ENCODE measurements around the gene MARS1. TPM values are rescaled to one million over a fixed set of nuclear protein-coding genes. Genes with fewer than 3 reads are reported as not detected.
"Not testable (repeated sequence)": the region's sequence is repeated elsewhere in the genome, so short reads cannot be mapped to it uniquely, and the experiment has no call there.

Gene MARS1
- total RNA-seq, 2 donors from 2014 or later, result 36.9 to 41.0 TPM

DNA sequence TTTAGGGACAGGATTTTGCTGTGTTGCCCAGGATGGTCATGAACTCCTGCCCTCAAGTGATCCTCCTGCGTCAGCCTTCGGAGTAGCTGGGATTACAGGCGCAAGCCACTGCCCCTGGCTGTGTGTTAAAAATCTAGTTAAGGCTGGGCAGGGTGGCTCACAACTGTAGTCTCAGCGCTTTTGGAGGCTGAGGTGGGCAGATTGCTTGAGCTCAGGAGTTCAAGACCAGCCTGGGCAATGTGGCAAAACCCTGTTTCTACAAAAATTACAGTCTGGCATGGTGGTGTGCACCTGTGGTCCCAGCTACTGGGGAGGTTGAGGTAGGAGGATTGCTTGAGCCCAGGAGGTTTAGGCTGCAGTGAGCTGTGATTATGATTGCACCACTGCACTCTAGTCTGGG, 23.3 kb downstream of the MARS1 start:
- Histone ChIP-seq H3K36me3 (peaks cover 56% of the 10 kb centered on the region), H3K4me3 (no peak overlapping the region), H3K27ac (no peak overlapping the region), H3K9me3 (no peaks in the 10 kb centered on the region), H3K27me3 (no peaks in the 10 kb centered on the region), H3K4me1 (no peaks in the 10 kb centered on the region)
- TF ChIP-seq, protein P1, sequence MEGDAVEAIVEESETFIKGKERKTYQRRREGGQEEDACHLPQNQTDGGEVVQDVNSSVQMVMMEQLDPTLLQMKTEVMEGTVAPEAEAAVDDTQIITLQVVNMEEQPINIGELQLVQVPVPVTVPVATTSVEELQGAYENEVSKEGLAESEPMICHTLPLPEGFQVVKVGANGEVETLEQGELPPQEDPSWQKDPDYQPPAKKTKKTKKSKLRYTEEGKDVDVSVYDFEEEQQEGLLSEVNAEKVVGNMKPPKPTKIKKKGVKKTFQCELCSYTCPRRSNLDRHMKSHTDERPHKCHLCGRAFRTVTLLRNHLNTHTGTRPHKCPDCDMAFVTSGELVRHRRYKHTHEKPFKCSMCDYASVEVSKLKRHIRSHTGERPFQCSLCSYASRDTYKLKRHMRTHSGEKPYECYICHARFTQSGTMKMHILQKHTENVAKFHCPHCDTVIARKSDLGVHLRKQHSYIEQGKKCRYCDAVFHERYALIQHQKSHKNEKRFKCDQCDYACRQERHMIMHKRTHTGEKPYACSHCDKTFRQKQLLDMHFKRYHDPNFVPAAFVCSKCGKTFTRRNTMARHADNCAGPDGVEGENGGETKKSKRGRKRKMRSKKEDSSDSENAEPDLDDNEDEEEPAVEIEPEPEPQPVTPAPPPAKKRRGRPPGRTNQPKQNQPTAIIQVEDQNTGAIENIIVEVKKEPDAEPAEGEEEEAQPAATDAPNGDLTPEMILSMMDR (IDR thresholded peaks at IDR 0.05), result no peak
- DNase-seq (ENCODE audit: low spot score), result no peak

DNA sequence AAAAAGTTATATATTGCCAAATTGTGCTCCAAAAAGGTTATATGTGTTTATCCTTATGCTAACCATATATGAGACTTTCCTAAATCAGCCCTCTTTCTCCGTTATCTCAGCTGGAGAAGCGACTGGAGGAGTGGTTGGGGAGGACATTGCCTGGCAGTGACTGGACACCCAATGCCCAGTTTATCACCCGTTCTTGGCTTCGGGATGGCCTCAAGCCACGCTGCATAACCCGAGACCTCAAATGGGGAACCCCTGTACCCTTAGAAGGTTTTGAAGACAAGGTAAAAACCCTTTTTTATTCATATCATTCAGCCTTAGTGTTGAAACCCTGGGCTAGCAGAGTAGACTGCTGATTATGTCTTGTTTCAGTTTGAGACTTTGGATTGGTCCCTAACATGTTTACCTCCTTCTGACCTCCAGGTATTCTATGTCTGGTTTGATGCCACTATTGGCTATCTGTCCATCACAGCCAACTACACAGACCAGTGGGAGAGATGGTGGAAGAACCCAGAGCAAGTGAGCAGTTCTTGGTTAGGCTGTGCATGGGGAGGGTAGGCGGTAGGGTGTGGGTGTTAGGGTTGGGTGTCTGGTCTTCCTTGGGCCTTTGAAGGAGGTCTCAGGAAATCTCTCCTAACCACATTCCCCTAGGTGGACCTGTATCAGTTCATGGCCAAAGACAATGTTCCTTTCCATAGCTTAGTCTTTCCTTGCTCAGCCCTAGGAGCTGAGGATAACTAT, 23.9 kb downstream of the MARS1 start:
- H3K4me1 ChIP-seq, result peaks cover 0 to 1% of the 10 kb centered on the region in 2 donors
- no peak overlapping the region for H3K4me3 ChIP-seq
- H3K9me3 ChIP-seq, result no peaks in the 10 kb centered on the region
- H3K27ac ChIP-seq, result no peak overlapping the region
- no peaks in the 10 kb centered on the region for H3K27me3 ChIP-seq
- H3K36me3 ChIP-seq, result peaks cover 57% of the 10 kb centered on the region
- DNase-seq (ENCODE audit: low spot score), result no peak
- TF ChIP-seq, protein P1 (IDR thresholded peaks at IDR 0.05), result no peak

DNA sequence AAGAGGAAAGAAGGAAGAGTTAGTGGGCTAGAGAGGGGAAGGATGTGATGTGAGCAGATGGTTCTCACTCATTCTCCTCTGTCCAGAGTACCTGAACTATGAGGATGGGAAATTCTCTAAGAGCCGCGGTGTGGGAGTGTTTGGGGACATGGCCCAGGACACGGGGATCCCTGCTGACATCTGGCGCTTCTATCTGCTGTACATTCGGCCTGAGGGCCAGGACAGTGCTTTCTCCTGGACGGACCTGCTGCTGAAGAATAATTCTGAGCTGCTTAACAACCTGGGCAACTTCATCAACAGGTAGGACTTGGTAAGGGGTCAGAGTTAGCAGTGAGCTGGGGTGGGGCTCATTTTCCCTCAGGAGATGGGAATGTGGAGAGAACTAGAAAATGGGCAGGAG, 24.8 kb downstream of the MARS1 start:
- no peak overlapping the region for H3K27ac ChIP-seq
- no peak for DNase-seq (ENCODE audit: low spot score)

DNA sequence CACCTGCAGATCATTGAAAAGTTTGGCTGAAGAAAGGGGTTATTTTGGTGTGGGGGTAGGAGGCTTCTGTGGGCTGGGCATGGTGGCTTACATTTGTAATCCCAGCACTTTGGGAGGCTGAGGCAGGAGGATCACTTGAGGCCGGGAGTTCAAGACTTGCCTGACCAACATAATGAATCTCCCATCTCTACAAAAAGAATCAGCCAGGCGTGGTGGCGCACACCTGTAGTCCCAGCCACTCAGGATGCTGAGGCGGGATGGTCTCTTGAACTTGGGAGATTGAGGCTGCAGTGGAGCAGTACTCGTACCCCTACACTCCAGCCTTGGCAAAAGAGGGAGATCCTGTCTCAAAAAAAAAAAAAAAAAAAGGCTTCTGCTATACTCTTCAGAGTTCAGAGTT, 25.4 kb downstream of the MARS1 start:
- no peak for DNase-seq (ENCODE audit: low spot score)
- no peaks in the 10 kb centered on the region for H3K27me3 ChIP-seq
- H3K27ac ChIP-seq, result no peak overlapping the region
- no peak overlapping the region for H3K4me3 ChIP-seq
- peaks cover 70% of the 10 kb centered on the region for H3K36me3 ChIP-seq
- TF ChIP-seq, protein P1 (IDR thresholded peaks at IDR 0.05), result no peak
- H3K9me3 ChIP-seq, result no peaks in the 10 kb centered on the region
- peaks cover 0 to 16% of the 10 kb centered on the region in 2 donors for H3K4me1 ChIP-seq

More for the DNA sequence above, 24.8 kb downstream of the MARS1 start:
- no peaks in the 10 kb centered on the region for H3K27me3 ChIP-seq
- H3K36me3 ChIP-seq, result peaks cover 66% of the 10 kb centered on the region
- H3K9me3 ChIP-seq, result no peaks in the 10 kb centered on the region
- no peak overlapping the region for H3K4me3 ChIP-seq
- peaks cover 0 to 10% of the 10 kb centered on the region in 2 donors for H3K4me1 ChIP-seq
- TF ChIP-seq, protein P1 (IDR thresholded peaks at IDR 0.05), result no peak

DNA sequence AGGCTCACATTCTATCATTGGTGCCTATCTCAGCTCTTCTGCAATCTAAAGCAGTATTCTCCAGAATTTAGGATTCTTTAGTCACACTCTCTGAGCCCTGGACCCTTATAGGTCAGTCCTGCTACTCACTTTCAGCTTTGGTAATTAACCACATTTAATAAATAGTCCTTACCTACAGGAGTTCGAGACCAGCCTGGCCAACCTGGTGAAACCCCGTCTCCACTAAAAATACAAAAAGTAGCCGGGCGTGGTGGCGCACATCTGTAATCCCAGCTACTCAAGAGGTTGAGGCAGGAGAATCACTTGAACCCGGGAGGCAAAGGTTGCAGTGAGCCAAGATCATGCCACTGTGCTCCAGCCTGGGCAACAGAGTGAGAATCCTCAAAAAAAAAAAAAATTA, 25.8 kb downstream of the MARS1 start:
- Histone ChIP-seq H3K4me1 (peaks cover 0 to 20% of the 10 kb centered on the region in 2 donors), H3K36me3 (peaks cover 70% of the 10 kb centered on the region)
- H3K9me3 ChIP-seq; H3K4me3 ChIP-seq; DNase-seq (ENCODE audit: low spot score); H3K27ac ChIP-seq; H3K27me3 ChIP-seq: not testable (repeated sequence)

DNA sequence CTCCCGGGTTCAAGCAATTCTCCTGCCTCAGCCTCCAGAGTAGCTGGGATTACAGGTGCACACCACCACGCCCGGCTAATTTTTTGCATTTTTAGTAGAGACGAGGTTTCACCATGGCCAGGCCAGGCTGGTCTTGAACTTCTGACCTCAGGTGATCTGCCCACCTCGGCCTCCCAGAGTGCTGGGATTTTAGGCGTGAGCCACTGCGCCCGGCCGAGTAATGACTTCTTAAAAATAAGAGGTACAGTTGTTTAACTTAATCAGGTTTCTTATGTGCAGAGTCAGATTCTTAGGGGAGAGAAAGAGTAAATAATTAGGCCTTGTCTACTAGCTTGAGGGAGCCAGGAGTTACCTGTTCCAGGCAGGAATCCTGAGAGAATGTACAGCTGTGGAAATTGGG, 26.4 kb downstream of the MARS1 start:
- H3K4me3 ChIP-seq; H3K27me3 ChIP-seq; H3K27ac ChIP-seq; DNase-seq (ENCODE audit: low spot score); H3K9me3 ChIP-seq: not testable (repeated sequence)
- Histone ChIP-seq H3K36me3 (peaks cover 70% of the 10 kb centered on the region), H3K4me1 (peaks cover 0 to 26% of the 10 kb centered on the region in 2 donors)

All from right atrium auricular region (tissue), 2 donors.